Stimulated activated CD4-positive, alpha-beta T cell treated with anti-CD3 and anti-CD28 coated beads, Interleukin-4, amount 100 ng/mL, for 4 hours (primary cell): ENCODE results near the gene GRIA4.
"Not testable (repeated sequence)": the region's sequence is repeated elsewhere in the genome, so short reads cannot be mapped to it uniquely, and the experiment has no call there.

Experiments used
- DNase-seq, 2 experiments: peaks; one replicate each; pipeline ENCODE4 v3.0.0-alpha.2; 2020

Gene GRIA4

DNA sequence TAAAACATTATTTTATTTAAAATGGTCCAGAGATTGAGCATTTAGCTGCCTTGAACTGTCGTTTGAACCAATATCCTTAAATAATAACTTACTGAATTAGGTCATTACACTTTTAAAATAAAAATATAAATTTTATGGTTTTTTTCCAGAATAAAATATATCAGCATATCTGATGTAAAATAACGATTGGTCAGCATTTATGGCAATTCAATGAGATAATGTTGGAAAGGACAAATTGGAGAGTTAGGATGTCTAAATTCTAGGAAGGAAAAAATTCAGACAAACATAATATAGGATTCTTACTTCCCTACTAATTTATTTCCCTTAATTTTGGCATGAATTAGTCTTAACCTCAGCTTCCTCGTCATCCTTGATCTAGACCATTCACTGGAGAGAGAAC, 113.4 kb downstream of the GRIA4 start:
- no peak for DNase-seq

DNA sequence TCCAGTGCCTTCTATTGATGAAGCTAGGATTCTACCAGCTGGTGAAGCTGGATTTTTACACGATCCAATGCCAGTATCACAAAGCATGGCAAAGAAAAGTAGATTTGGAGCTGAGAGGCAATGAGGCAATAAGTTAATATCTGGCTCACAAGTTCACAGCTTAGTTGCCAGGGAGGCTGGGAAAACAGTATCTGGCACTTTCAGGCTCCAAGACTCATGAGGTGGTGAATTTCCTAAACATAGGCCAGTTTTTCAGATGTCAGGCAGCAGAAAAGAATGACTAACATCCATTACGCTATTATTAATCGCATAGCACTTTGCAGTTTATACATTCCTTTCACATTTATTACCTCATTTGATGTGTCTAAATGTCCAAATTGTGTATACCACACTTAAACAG, 122.7 kb downstream of the GRIA4 start:
- no peak for DNase-seq

- DNase-seq = no peak
These were observed 124.6 kb downstream of the GRIA4 start for GRCh38 chr11:105734426-105734825.

- no peak for DNase-seq
These were observed 128.4 kb downstream of the GRIA4 start for GRCh38 chr11:105738251-105738650.

DNA sequence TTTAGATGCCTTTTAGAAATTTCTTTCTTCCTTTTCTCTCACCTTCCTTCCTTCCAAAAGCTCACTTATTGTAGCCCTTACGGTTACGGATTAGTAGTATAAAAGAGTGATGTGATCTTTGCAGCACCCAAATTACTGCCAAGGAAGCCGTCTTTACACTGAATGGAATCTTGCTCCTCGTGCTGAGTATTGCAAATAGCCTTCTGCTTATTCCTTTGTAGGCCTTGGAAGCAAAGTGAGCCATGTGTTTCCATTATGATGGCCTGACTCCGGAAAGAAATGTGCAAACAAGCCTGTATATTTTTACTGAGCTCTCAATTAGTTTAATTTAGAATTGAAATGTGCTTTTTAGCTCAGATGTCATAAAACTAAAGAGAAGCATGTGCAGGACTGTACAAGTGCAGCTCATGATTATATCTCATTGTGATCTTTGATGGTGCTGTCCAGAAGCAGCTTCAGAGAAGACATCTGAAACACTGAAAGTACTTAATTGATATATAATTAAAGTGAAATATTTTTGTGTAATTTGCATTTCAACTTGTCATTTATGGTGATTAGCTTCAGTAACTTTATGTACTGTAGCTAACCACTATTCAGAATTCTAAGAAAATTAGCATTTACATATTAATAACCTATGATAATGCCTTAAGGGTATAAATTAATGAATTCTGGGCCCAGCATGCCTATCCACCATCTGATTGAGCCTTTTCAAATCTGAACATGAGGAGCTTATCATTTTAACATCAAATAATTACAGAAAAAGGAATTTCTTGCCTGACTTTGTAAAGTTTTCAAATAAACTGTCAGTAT, 129.3 kb downstream of the GRIA4 start:
- DNase-seq = no peak

GRCh38 chr11:105740164-105740903, 130.5 kb downstream of the GRIA4 start:
- DNase-seq = no peak

DNA sequence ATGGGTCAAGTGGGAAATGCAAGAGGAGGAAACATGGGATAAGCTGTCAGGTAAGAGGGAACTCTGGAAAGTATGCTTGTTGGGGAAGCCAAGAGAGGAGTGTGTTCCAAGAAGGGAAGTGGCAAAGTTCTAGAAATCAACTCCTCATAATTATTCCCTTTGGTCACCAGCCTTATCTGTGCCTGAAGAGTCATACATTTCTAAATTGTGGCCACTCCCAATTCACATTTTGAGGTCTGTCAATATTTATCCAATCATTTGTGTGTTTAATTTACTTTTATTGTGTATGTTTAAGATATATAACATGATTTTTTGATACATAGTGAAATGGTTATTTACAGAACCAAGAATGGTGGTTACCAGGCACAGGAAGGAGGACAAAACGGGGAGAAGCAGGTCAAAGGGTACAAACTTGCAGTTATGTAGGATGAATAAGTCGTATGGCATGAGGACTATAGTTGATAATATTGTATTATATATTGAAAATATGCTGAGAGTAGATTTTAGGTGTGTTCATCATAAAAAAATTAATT, 131.7 kb downstream of the GRIA4 start:
- DNase-seq = no peak

DNA sequence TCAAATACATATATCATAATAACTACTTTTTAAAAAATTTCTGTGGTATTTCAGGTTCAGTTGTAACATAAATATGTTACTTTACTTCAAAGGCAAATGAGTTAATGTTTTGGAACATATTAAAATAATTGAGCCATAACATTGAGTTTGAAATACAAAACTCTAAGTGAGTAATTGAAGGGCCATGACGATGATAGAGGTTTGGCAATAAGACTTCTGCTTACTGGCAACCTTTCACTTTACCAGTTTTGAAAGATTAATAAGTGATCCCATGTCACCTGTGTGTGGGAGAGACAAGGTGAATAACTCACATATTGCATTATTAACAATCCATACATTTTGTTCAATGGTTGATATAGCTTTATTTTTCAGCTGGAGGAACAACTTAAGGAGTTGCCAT, 144.4 kb downstream of the GRIA4 start:
- no peak for DNase-seq

- no peak for DNase-seq
These were observed 144.8 kb downstream of the GRIA4 start for GRCh38 chr11:105754716-105755115.

GRCh38 chr11:105757107-105757506, 147.2 kb downstream of the GRIA4 start:
- DNase-seq = no peak

DNA sequence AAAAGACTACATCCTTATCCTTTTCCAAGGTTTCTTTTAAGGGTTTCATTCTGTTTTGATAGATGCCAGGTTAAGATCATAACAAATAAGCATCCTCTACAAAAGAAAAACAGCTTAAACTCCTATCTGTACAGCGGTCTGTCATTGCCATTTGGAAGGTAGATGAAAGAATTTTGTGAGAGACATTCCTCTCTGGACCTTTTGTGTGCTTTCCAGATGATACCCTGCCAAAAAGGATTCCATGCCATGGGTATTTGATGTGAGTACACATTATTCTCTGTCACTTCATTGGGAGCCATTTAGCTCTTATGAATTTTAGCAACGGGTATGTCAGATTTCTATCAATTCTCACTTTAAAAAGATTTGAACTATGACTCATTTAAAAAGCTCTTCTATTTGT, 153.7 kb downstream of the GRIA4 start:
- DNase-seq = no peak

DNA sequence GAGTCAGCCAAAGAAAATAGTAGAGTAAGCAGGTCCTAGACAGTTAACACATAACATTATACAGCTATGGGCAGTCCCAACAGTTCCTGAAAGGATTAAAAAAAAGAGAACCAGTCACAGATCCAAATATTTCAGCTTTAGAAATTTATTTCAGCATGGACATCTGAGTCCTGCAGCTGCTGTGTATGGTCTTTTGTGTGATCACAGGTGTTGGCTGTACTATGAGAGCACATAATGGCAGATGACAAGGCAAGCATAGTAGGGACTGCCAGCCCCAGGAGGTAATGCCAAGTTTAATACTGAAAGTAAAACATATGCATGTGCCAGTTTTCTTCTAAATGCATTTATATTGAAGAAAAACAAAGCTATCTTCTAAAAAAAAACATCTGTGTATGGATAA, 158.1 kb downstream of the GRIA4 start:
- no peak for DNase-seq

GRCh38 chr11:105769627-105770026, 159.8 kb downstream of the GRIA4 start:
- no peak for DNase-seq

- not testable (repeated sequence) for DNase-seq
These were observed 163.6 kb downstream of the GRIA4 start for GRCh38 chr11:105773452-105773851.

DNA sequence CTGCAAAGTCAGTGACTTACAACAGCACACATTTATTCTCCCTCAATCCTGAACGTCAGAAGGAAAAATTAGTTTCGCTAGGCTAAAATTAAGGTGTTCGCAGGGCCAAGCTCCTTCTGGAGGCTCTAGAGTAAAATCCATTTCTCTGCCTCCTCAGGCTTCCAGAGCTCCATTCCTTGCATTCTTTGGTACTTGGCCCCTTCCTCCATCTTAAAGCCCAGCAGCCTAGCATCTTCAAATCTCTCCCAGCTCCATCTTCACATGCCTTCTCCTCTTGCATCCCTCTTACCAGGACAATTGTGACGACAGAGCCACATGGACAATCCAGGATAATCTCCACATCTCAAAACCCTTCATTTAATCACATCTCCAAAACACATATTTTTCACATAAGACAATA, 165.0 kb downstream of the GRIA4 start:
- DNase-seq = no peak

DNA sequence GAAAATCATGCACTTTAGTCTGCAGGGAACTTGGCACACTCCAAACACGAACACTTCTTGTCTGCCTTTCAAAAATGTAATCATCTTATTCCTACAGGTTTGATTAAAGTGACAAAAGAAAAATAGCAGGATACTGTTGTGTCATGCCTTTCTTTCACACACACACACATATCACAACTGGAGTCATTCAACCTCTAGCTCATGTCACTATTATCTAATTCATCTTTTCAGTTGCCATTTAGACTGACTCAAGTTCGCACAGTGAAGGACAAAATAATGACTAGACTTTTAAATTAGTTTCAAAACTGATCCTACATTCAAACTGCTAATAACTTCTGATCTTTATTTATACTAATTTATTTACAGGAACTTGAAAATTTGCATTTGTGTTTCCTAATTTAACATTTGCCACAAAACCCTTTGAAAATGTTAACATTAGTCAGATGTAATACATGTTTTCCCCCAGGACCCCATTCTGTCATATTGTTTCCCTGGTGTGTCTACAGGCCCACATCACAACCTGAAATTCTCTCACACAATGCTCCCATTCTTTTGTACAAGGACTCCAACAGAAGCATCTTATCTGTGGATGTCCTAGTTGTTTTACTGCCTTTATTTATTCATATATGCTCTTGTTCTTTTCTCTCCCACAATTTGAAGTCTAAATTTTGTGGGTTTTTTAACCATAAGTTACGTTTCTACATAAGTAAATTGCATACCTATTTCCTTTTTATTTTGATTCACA, 171.1 kb downstream of the GRIA4 start:
- DNase-seq = no peak

- DNase-seq = no peak
These were observed 171.9 kb downstream of the GRIA4 start for GRCh38 chr11:105781807-105782206.

DNA sequence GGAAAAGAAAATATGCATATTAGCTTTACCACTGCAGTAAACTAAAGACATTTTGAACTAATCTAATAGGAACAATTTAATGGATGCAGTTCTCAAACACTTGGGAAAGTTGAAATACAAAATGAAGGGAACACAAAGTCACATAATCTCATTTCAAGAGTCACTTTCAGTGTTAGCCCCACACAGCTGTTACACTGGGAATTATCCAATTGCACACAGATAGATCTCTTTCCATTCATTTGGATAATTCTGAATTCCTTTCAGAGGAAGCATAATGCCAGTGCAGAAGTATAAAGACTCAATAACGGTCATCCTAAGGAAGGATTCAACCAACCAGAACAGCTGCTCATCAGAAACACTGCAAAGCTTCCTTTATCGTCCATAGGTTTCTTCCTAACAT, 173.3 kb downstream of the GRIA4 start:
- DNase-seq = no peak

- DNase-seq = not testable (repeated sequence)
These were observed 176.0 kb downstream of the GRIA4 start for GRCh38 chr11:105785850-105786249.

GRCh38 chr11:105786741-105787140, 176.9 kb downstream of the GRIA4 start:
- no peak for DNase-seq

- DNase-seq = no peak
These were observed 179.9 kb downstream of the GRIA4 start for GRCh38 chr11:105789579-105790420.

GRCh38 chr11:105790840-105791239, 181.0 kb downstream of the GRIA4 start:
- no peak for DNase-seq
